Fibroblast of lung (primary cell): Measurements from ENCODE around the gene LIAS. TPM values are rescaled to one million over a fixed set of nuclear protein-coding genes. Genes with fewer than 3 reads are reported as not detected.
"Not testable (repeated sequence)": the region's sequence is repeated elsewhere in the genome, so short reads cannot be mapped to it uniquely, and the experiment has no call there.

Experiments used
- DNase-seq, 2 donors: peaks; one replicate each; pipeline versions ENCODE4 v3.0.0 to v3.0.0-alpha.2; 2010; ENCODE audit warnings: low read depth in 2 of 2
- H2AFZ ChIP-seq: 2 replicates; pipeline ENCODE4 v1.5.1; 2012; ENCODE audit warnings: low read length, control low read depth, inconsistent platforms
- H3K27ac ChIP-seq: 2 replicates; pipeline ENCODE4 v1.5.1; 2011; ENCODE audit warnings: low read length, control low read depth; ENCODE audit not compliant: insufficient read depth
- H3K27me3 ChIP-seq: 2 replicates; pipeline ENCODE4 v1.5.1; 2011; ENCODE audit warnings: mild to moderate bottlenecking, low read length; ENCODE audit not compliant: control insufficient read depth, insufficient read depth
- H3K36me3 ChIP-seq: 2 replicates; pipeline ENCODE4 v1.5.1; 2011; ENCODE audit warnings: low read length; ENCODE audit not compliant: control insufficient read depth, insufficient read depth
- H3K4me1 ChIP-seq: 2 replicates; pipeline ENCODE4 v1.5.1; 2011; ENCODE audit warnings: low read length; ENCODE audit not compliant: control insufficient read depth, insufficient read depth; ENCODE audit errors: extremely low read depth
- H3K4me2 ChIP-seq: 2 replicates; pipeline ENCODE4 v1.5.1; 2011; ENCODE audit warnings: low read length, control low read depth; ENCODE audit not compliant: insufficient read depth; ENCODE audit errors: extremely low read depth
- H3K4me3 ChIP-seq, 4 experiments: fragments of 200-600 bp in 1 of 4; sonication (generic) in 1 of 4; replicated peaks in 1 of 4; 2 replicates each; pipeline ENCODE4 v1.5.1; 2011 to 2016; ENCODE audit warnings: low read length in 4 of 4, low read depth in 3 of 4, mild to moderate bottlenecking in 3 of 4, control low read depth in 2 of 4, inconsistent platforms in 1 of 4, mixed read lengths in 1 of 4; ENCODE audit not compliant: insufficient read depth in 1 of 4; ENCODE audit errors: control extremely low read depth in 1 of 4
- H3K79me2 ChIP-seq: 2 replicates; pipeline ENCODE4 v1.5.1; 2012; ENCODE audit warnings: mild to moderate bottlenecking, low read length, inconsistent platforms; ENCODE audit not compliant: control insufficient read depth, insufficient read depth
- H3K9ac ChIP-seq: 2 replicates; pipeline ENCODE4 v1.5.1; 2011; ENCODE audit warnings: mild to moderate bottlenecking, low read length, control low read depth; ENCODE audit not compliant: insufficient read depth
- H3K9me3 ChIP-seq: 2 replicates; pipeline ENCODE4 v1.5.1; 2012; ENCODE audit warnings: low read depth, low read length; ENCODE audit not compliant: control insufficient read depth, insufficient read depth
- H4K20me1 ChIP-seq: 2 replicates; pipeline ENCODE4 v1.5.1; 2011; ENCODE audit warnings: low read length; ENCODE audit not compliant: control insufficient read depth, insufficient read depth; ENCODE audit errors: extremely low read depth
- EZH2 ChIP-seq: IDR thresholded peaks from 2 replicates; pipeline ENCODE4 v1.5.1; 2012; ENCODE audit warnings: low read length, control low read depth, mild to moderate bottlenecking; ENCODE audit errors: missing control alignments
- polyA plus RNA-seq, 2 donors: library from polyadenylated mRNA; depleted of rRNA in 1 of 2; stranded (reverse) in 1 of 2; unstranded in 1 of 2; fragments of >200 nt; gene quantifications; 2 replicates each; pipeline ENCODE4 v1.2.1, GENCODE V29; 2011 to 2012; ENCODE audit warnings: missing spikeins in 1 of 2
- total RNA-seq: library from RNA; depleted of rRNA; stranded (reverse); fragments of >200 nt; gene quantifications from 2 replicates; pipeline ENCODE4 v1.2.1, GENCODE V29; 2014
- TF ChIP-seq, protein P1 (sequence below), 2 donors: IDR thresholded peaks in 1 of 2; conservative IDR thresholded peaks in 1 of 2; 1 replicate in 1 of 2; 2 replicates in 1 of 2; pipeline ENCODE4 v1.5.1; 2011 to 2012; ENCODE audit warnings: low read length in 2 of 2, control low read depth in 1 of 2, inconsistent platforms in 1 of 2, low read depth in 1 of 2, mild to moderate bottlenecking in 1 of 2

LIAS gene
- total and polyA plus RNA-seq, 2 donors (not counting 1 experiment from before 2014, with no cell fraction given) = 7.1 to 8.6 TPM

- Histone ChIP-seq H3K36me3 (peaks cover 17% of the 10 kb centered on the region), H3K79me2 (peaks cover 3% of the 10 kb centered on the region), H3K9ac (no peak overlapping the region), H3K4me2 (no peak overlapping the region), H3K4me1 (peaks cover 7% of the 10 kb centered on the region), H2AFZ (no peak overlapping the region), H3K9me3 (no peaks in the 10 kb centered on the region), H3K27ac (no peak overlapping the region), H4K20me1 (no peaks in the 10 kb centered on the region), H3K27me3 (no peaks in the 10 kb centered on the region), H3K4me3 (no peak overlapping the region)
- TF ChIP-seq EZH2 = no peak
- TF ChIP-seq, protein P1, sequence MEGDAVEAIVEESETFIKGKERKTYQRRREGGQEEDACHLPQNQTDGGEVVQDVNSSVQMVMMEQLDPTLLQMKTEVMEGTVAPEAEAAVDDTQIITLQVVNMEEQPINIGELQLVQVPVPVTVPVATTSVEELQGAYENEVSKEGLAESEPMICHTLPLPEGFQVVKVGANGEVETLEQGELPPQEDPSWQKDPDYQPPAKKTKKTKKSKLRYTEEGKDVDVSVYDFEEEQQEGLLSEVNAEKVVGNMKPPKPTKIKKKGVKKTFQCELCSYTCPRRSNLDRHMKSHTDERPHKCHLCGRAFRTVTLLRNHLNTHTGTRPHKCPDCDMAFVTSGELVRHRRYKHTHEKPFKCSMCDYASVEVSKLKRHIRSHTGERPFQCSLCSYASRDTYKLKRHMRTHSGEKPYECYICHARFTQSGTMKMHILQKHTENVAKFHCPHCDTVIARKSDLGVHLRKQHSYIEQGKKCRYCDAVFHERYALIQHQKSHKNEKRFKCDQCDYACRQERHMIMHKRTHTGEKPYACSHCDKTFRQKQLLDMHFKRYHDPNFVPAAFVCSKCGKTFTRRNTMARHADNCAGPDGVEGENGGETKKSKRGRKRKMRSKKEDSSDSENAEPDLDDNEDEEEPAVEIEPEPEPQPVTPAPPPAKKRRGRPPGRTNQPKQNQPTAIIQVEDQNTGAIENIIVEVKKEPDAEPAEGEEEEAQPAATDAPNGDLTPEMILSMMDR (conservative IDR thresholded peaks at IDR 0.05 in 1 of 2, IDR thresholded peaks at IDR 0.05 in 1 of 2; ENCODE audit: low read depth in 1 of 2, low read length in 2 of 2) = no peak
- no peak for DNase-seq
Observed at GRCh38 chr4:39505581-39505980, 46.7 kb downstream of the LIAS start.

DNA sequence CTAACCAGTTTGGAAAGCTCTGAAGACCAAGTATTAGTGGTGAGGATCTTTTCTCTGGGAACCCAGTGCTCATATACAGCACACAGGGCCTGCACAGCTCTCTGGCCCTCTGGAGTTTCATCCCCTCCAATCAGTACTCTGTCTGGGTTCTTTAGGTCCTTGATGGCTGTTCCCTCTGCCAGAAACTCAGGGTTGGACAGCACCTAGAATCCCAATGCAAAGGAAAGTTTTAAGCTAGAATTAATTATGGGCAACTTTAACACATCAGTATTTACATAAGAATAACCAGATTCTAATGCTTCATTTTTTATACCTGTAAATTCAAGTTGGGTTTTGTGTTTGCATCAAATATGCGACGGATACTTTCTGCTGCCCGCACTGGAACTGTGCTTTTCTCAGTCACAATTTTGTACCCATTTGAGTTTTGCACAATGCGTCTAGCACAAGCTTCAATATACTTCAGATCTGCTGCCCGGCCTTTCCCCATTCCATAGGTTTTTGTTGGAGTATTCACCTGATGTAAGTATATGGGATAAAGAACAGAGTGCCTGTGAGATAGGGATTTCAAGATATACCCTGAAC, 51.6 kb downstream of the LIAS start:
- Histone ChIP-seq H3K27me3 (no peaks in the 10 kb centered on the region), H3K4me3 (no peak overlapping the region), H3K79me2 (peaks cover 23% of the 10 kb centered on the region), H3K4me1 (peaks cover 4% of the 10 kb centered on the region), H3K4me2 (no peak overlapping the region), H3K36me3 (peaks cover 16% of the 10 kb centered on the region), H3K27ac (no peak overlapping the region), H3K9ac (no peak overlapping the region), H2AFZ (no peak overlapping the region), H3K9me3 (no peaks in the 10 kb centered on the region), H4K20me1 (no peaks in the 10 kb centered on the region)
- no peak for DNase-seq
- TF ChIP-seq EZH2 = no peak
- TF ChIP-seq, protein P1 (conservative IDR thresholded peaks at IDR 0.05 in 1 of 2, IDR thresholded peaks at IDR 0.05 in 1 of 2; ENCODE audit: low read depth in 1 of 2, low read length in 2 of 2) = no peak

DNA sequence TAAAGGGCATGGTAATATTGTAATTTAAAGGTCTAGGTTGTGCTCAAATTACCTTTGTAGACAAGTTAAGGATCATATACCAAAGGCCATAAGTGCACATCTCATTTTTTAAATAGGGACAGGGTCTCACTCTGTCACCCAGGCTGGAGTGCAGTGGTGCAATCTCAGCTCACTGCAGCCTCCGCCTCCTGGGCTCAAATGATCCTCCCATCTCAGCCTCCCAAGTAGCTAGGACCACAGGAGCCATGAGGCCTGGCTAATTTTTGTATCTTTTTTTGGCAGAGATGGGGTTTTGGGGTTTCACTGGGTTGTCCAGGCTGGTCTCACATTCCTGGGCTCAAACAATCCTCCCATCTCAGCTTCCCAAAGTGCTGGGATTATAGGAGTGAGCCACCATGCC, 55.4 kb downstream of the LIAS start:
- H3K4me1 ChIP-seq, H3K9me3 ChIP-seq, H4K20me1 ChIP-seq, H2AFZ ChIP-seq, H3K27me3 ChIP-seq, H3K9ac ChIP-seq, H3K4me3 ChIP-seq, H3K4me2 ChIP-seq, DNase-seq: not testable (repeated sequence)
- H3K27ac ChIP-seq = peak overlapping the region; percentile 53
- peaks cover 51% of the 10 kb centered on the region for H3K79me2 ChIP-seq
- H3K36me3 ChIP-seq = peaks cover 15% of the 10 kb centered on the region
